Measurements from ENCODE around the gene RBP7. TPM values are rescaled to one million over a fixed set of nuclear protein-coding genes. Genes with fewer than 3 reads are reported as not detected.

Gene RBP7
- total RNA-seq, 3 donors from 2014 or later = not detected

DNA sequence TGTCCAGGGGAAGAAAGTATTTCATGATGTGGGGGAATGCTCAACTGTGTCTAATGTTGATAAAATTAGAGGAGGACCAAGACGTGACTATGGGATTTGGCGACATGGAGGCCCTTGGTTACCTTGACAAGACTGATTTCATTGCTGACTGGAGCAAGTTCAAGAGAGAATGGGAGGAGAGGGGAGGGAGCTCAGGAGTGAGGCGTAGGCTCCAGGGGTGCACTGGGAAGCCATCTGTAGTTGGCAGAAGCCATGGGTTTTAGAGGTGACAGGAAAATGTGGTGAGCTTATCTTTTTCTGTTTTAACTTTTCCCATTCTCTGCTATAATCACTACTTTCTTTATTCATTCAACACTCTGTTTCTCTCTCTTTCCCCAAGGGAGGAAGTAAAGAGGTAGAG lies 51.6 kb downstream of the RBP7 start:
- H3K4me1 Mint-ChIP-seq (ENCODE audit: low read depth) = peaks cover 31% of the 10 kb centered on the region
- DNase-seq = no peak
- no peaks in the 10 kb centered on the region for H3K9me3 Mint-ChIP-seq
- peaks cover 29% of the 10 kb centered on the region for H3K36me3 Mint-ChIP-seq (ENCODE audit: insufficient read depth)
- ATAC-seq = no peak
- H3K27me3 Mint-ChIP-seq (ENCODE audit: low read depth) = no peaks in the 10 kb centered on the region
- H3K4me3 Mint-ChIP-seq = no peak overlapping the region

- DNase-seq = no peak
- H3K27me3 Mint-ChIP-seq (ENCODE audit: low read depth) = no peaks in the 10 kb centered on the region
- no peaks in the 10 kb centered on the region for H3K9me3 Mint-ChIP-seq
- H3K4me1 Mint-ChIP-seq (ENCODE audit: low read depth) = peaks cover 22% of the 10 kb centered on the region
- no peak overlapping the region for H3K4me3 Mint-ChIP-seq
- H3K36me3 Mint-ChIP-seq (ENCODE audit: insufficient read depth) = peaks cover 27% of the 10 kb centered on the region
- ATAC-seq = no peak
Measured at GRCh38 chr1:10050611-10051010, 53.6 kb downstream of the RBP7 start.

GRCh38 chr1:10051656-10052055 lies 54.6 kb downstream of the RBP7 start:
- Mint-ChIP-seq H3K9me3 (no peaks in the 10 kb centered on the region), H3K27me3 (ENCODE audit: low read depth) (no peaks in the 10 kb centered on the region), H3K4me1 (ENCODE audit: low read depth) (peaks cover 12% of the 10 kb centered on the region), H3K36me3 (ENCODE audit: insufficient read depth) (peaks cover 26% of the 10 kb centered on the region), H3K4me3 (no peak overlapping the region)
- DNase-seq = no peak
- no peak for ATAC-seq

DNA sequence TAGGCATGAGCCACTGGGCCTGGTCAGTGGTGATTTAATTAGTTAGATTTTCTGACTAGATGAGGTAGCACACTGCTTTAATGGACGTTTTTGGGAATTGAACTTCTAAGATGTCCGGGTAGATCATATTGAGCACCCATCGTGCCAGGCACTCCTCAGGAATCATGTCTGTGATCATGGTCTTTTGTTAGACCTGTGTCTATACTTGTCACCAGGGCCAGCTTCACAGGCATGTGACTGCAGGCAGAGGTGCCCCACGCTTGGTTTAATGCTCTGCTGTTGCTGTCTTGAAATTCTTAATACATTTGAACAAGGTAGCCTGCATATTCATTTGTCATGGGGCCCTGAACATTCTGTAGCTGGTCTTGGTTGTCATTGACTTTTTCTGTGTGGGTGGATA lies 55.3 kb downstream of the RBP7 start:
- ATAC-seq = no peak
- H3K4me1 Mint-ChIP-seq (ENCODE audit: low read depth) = peaks cover 6% of the 10 kb centered on the region
- H3K27me3 Mint-ChIP-seq (ENCODE audit: low read depth) = no peaks in the 10 kb centered on the region
- no peak overlapping the region for H3K4me3 Mint-ChIP-seq
- no peak for DNase-seq
- no peaks in the 10 kb centered on the region for H3K9me3 Mint-ChIP-seq
- H3K36me3 Mint-ChIP-seq (ENCODE audit: insufficient read depth) = peaks cover 22% of the 10 kb centered on the region

- peaks cover 23% of the 10 kb centered on the region for H3K36me3 Mint-ChIP-seq (ENCODE audit: insufficient read depth)
- DNase-seq (no peak), ATAC-seq (no peak)
- H3K27me3 Mint-ChIP-seq (ENCODE audit: low read depth) = no peaks in the 10 kb centered on the region
- no peaks in the 10 kb centered on the region for H3K9me3 Mint-ChIP-seq
- peaks cover 4% of the 10 kb centered on the region for H3K4me1 Mint-ChIP-seq (ENCODE audit: low read depth)
- no peak overlapping the region for H3K4me3 Mint-ChIP-seq
Measured at GRCh38 chr1:10054465-10054864, 57.4 kb downstream of the RBP7 start.

DNA sequence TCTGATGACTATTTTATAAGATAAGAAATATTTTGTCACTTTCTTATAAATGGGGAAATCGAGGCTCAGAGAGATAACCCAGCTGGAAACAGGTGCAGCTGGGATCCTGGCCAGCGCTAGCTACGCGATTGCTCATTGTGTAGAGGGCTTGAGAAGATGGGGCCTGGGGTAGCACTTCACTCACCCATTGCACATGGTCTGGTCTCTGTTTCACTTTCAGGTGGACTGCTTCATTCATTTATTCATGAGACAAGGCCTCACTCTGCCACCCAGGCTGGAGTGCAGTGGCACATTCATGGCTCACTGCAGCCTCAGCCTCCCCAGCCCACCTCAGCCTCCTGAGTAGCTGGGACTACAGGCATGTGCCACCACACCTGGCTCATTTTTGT lies 59.6 kb downstream of the RBP7 start:
- H3K9me3 Mint-ChIP-seq = no peaks in the 10 kb centered on the region
- H3K4me1 Mint-ChIP-seq (ENCODE audit: low read depth) = peaks cover 4% of the 10 kb centered on the region
- no peak overlapping the region for H3K4me3 Mint-ChIP-seq
- ATAC-seq = no peak
- no peak for DNase-seq
- H3K36me3 Mint-ChIP-seq (ENCODE audit: insufficient read depth) = peaks cover 16% of the 10 kb centered on the region
- no peaks in the 10 kb centered on the region for H3K27me3 Mint-ChIP-seq (ENCODE audit: low read depth)

- peaks cover 10% of the 10 kb centered on the region for H3K36me3 Mint-ChIP-seq (ENCODE audit: insufficient read depth)
- no peaks in the 10 kb centered on the region for H3K27me3 Mint-ChIP-seq (ENCODE audit: low read depth)
- no peak for ATAC-seq
- H3K4me3 Mint-ChIP-seq = no peak overlapping the region
- no peaks in the 10 kb centered on the region for H3K9me3 Mint-ChIP-seq
- peaks cover 4% of the 10 kb centered on the region for H3K4me1 Mint-ChIP-seq (ENCODE audit: low read depth)
- DNase-seq = no peak
Measured at GRCh38 chr1:10057343-10057742, 60.3 kb downstream of the RBP7 start.

- H3K36me3 Mint-ChIP-seq (ENCODE audit: insufficient read depth) = peaks cover 6% of the 10 kb centered on the region
- peaks cover 4% of the 10 kb centered on the region for H3K4me1 Mint-ChIP-seq (ENCODE audit: low read depth)
- no peak for DNase-seq
- H3K4me3 Mint-ChIP-seq = no peak overlapping the region
- no peak for ATAC-seq
- H3K9me3 Mint-ChIP-seq = no peaks in the 10 kb centered on the region
- H3K27me3 Mint-ChIP-seq (ENCODE audit: low read depth) = no peaks in the 10 kb centered on the region
Measured at GRCh38 chr1:10057796-10058195, 60.8 kb downstream of the RBP7 start.

DNA sequence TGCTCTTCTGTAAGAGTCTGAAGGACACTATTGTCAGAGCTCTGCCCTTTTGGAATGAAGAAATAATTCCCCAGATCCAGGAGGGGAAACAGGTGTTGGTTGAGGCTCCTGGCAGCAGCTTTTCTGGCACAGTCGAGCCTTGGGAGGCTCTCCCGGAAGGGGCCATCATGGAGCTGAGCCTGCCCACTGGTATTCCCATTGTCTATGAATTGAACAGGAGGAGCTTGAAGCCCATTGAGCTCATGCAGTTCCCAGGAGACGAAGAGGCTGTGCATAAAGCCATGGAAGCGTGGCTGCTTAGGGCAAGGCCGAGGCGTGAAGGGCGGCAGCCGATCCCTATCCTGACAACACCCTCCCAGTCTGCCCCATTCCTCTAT lies 62.3 kb downstream of the RBP7 start:
- H3K4me3 Mint-ChIP-seq = no peak overlapping the region
- no peak for DNase-seq

GRCh38 chr1:10060311-10061100 lies 63.5 kb downstream of the RBP7 start:
- no peak overlapping the region for H3K4me3 Mint-ChIP-seq
- H3K27me3 Mint-ChIP-seq (ENCODE audit: low read depth) = no peaks in the 10 kb centered on the region
- peaks cover 13% of the 10 kb centered on the region for H3K4me1 Mint-ChIP-seq (ENCODE audit: low read depth)
- peaks cover 9% of the 10 kb centered on the region for H3K36me3 Mint-ChIP-seq (ENCODE audit: insufficient read depth)
- ATAC-seq = no peak
- no peak for DNase-seq
- no peaks in the 10 kb centered on the region for H3K9me3 Mint-ChIP-seq

More for the DNA sequence above, 62.3 kb downstream of the RBP7 start:
- Mint-ChIP-seq H3K9me3 (no peaks in the 10 kb centered on the region), H3K27me3 (ENCODE audit: low read depth) (no peaks in the 10 kb centered on the region), H3K36me3 (ENCODE audit: insufficient read depth) (peaks cover 10% of the 10 kb centered on the region), H3K4me1 (ENCODE audit: low read depth) (peaks cover 9% of the 10 kb centered on the region)
- ATAC-seq = no peak

DNA sequence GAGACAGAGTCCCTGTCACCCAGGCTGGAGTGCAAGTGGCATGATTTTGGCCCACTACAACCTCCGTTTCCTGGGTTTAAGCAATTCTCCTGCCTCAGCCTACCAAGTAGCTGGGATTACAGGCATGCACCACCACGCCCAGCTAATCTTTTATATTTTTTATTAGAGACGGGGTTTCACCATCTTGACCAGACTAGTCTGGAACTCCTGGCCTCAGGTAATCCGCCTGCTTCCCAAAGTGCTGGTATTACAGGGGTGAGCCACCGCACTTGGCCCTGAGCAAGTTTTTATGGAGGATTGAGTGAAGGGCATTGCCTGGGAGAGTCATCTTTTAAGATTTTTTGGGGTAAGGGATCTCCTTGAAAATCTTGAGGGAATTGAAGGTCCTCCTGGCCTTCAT lies 64.2 kb downstream of the RBP7 start:
- H3K27me3 Mint-ChIP-seq (ENCODE audit: low read depth) = no peaks in the 10 kb centered on the region
- H3K36me3 Mint-ChIP-seq (ENCODE audit: insufficient read depth) = peaks cover 9% of the 10 kb centered on the region
- peaks cover 13% of the 10 kb centered on the region for H3K4me1 Mint-ChIP-seq (ENCODE audit: low read depth)
- no peak overlapping the region for H3K4me3 Mint-ChIP-seq
- H3K9me3 Mint-ChIP-seq = no peaks in the 10 kb centered on the region
- ATAC-seq (no peak), DNase-seq (no peak)

GRCh38 chr1:10063878-10064277 lies 66.8 kb downstream of the RBP7 start:
- Mint-ChIP-seq H3K4me3 (no peak overlapping the region), H3K4me1 (ENCODE audit: low read depth) (peaks cover 16% of the 10 kb centered on the region), H3K9me3 (no peaks in the 10 kb centered on the region), H3K27me3 (ENCODE audit: low read depth) (no peaks in the 10 kb centered on the region), H3K36me3 (ENCODE audit: insufficient read depth) (peaks cover 5% of the 10 kb centered on the region)
- no peak for ATAC-seq
- DNase-seq = no peak

DNA sequence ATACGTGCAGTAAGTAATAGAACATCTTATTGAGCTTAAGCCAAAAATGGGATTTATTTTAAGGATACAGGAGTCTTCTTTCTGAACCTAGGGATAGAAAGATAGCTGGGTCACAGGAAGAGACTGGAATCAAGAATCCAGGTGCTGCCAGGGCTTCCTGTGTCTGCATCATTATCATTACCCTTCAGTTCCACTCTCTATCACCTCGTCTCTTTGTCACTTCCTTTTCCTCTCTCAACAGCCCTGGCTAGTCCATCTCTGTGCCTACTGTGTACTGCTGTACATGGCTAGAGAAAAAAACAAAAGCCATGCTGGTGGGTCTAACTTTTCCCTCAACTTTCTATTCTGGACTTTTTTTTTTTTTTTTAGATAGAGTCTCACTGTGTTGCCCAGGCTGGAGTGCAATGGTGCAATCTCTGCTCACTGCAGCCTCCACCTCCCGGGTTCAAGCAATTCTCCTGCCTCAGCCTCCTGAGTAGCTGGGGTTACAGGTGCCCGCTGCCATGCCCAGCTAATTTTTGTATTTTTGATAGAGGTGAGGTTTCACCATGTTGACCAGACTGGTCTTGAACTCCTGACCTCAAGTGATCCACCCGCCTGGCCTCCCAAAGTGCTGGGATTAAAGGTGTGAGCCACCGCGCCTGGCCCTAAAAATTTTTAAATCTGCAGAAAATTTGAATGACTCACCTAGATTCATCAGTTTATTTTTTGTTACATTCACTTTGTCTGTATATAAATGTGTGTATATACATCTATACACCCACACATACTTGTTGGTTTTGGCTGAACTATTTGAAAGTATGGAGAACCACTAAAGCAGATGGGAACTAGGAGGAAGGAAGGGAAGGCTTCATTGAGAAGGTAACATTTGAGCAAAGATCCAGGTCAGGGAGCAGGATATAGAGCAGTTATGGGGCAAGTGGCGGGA lies 67.7 kb downstream of the RBP7 start:
- no peaks in the 10 kb centered on the region for H3K9me3 Mint-ChIP-seq
- H3K27me3 Mint-ChIP-seq (ENCODE audit: low read depth) = no peaks in the 10 kb centered on the region
- H3K4me1 Mint-ChIP-seq (ENCODE audit: low read depth) = peaks cover 17% of the 10 kb centered on the region
- H3K4me3 Mint-ChIP-seq = no peak overlapping the region
- ATAC-seq (no peak), DNase-seq (no peak)
- peaks cover 9% of the 10 kb centered on the region for H3K36me3 Mint-ChIP-seq (ENCODE audit: insufficient read depth)

- ATAC-seq (no peak), DNase-seq (no peak)
- Mint-ChIP-seq H3K27me3 (ENCODE audit: low read depth) (no peaks in the 10 kb centered on the region), H3K36me3 (ENCODE audit: insufficient read depth) (peaks cover 9% of the 10 kb centered on the region), H3K4me1 (ENCODE audit: low read depth) (peaks cover 17% of the 10 kb centered on the region), H3K9me3 (no peaks in the 10 kb centered on the region), H3K4me3 (no peak overlapping the region)
Measured at GRCh38 chr1:10065344-10065685, 68.3 kb downstream of the RBP7 start.
